H9 (cell line): ENCODE data around the gene TCEAL9. TPM values are rescaled to one million over a fixed set of nuclear protein-coding genes. Genes with fewer than 3 reads are reported as not detected.

Source experiments
- DNase-seq: peaks from one replicate; pipeline ENCODE4 v3.0.0-alpha.2; 2017
- H2AFZ ChIP-seq: one replicate; pipeline ENCODE4 v1.6.1; 2013; ENCODE audit warnings: mild to moderate bottlenecking, low read length, control low read depth, moderate library complexity
- H2AK5ac ChIP-seq: 2 replicates; pipeline ENCODE4 v1.6.1; 2013; ENCODE audit warnings: low read length, control low read depth, mixed read lengths; ENCODE audit not compliant: insufficient read length
- H2BK120ac ChIP-seq: one replicate; pipeline ENCODE4 v1.6.1; 2013; ENCODE audit warnings: low read depth, mild to moderate bottlenecking, low read length, control low read depth, inconsistent platforms; ENCODE audit not compliant: poor library complexity, severe bottlenecking
- H2BK12ac ChIP-seq: 2 replicates; pipeline ENCODE4 v1.6.1; 2013; ENCODE audit warnings: low read length, control low read depth, mixed read lengths, low read depth; ENCODE audit not compliant: insufficient read length
- H2BK15ac ChIP-seq: 2 replicates; pipeline ENCODE4 v1.6.1; 2013; ENCODE audit warnings: low read depth, low read length, control low read depth
- H2BK20ac ChIP-seq: one replicate; pipeline ENCODE4 v1.6.1; 2013; ENCODE audit warnings: low read depth, mild to moderate bottlenecking, low read length, control low read depth, inconsistent platforms; ENCODE audit not compliant: poor library complexity, severe bottlenecking
- H2BK5ac ChIP-seq: 2 replicates; pipeline ENCODE4 v1.6.1; 2013; ENCODE audit warnings: low read length, control low read depth, mixed read lengths; ENCODE audit not compliant: insufficient read length
- H3K14ac ChIP-seq: 2 replicates; pipeline ENCODE4 v1.6.1; 2013; ENCODE audit warnings: low read length, control low read depth; ENCODE audit not compliant: insufficient read depth
- H3K18ac ChIP-seq: 2 replicates; pipeline ENCODE4 v1.6.1; 2013; ENCODE audit warnings: low read depth, mild to moderate bottlenecking, mixed read lengths, low read length, control low read depth; ENCODE audit not compliant: insufficient read length
- H3K23ac ChIP-seq: 2 replicates; pipeline ENCODE4 v1.6.1; 2013; ENCODE audit warnings: low read length, control low read depth, mixed read lengths, low read depth; ENCODE audit not compliant: insufficient read length
- H3K23me2 ChIP-seq: 2 replicates; pipeline ENCODE4 v1.6.1; 2013; ENCODE audit warnings: low read depth, mild to moderate bottlenecking, mixed read lengths, low read length, control low read depth; ENCODE audit not compliant: insufficient read length, poor library complexity, severe bottlenecking
- H3K27ac ChIP-seq: 2 replicates; pipeline ENCODE4 v1.5.1; 2013; ENCODE audit warnings: low read length, control low read depth, mixed read lengths, low read depth; ENCODE audit not compliant: insufficient read length
- H3K27me3 ChIP-seq: 2 replicates; pipeline ENCODE4 v1.6.1; 2013; ENCODE audit warnings: low read length, control low read depth, inconsistent platforms; ENCODE audit not compliant: insufficient read depth
- H3K4ac ChIP-seq: 2 replicates; pipeline ENCODE4 v1.6.1; 2013; ENCODE audit warnings: low read depth, mild to moderate bottlenecking, control low read depth, inconsistent platforms, low read length, moderate library complexity
- H3K4me1 ChIP-seq: 2 replicates; pipeline ENCODE4 v1.6.1; 2013; ENCODE audit warnings: low read length, control low read depth, inconsistent platforms; ENCODE audit not compliant: insufficient read depth
- H3K4me2 ChIP-seq: 2 replicates; pipeline ENCODE4 v1.6.1; 2013; ENCODE audit warnings: low read length, control low read depth, mixed read lengths; ENCODE audit not compliant: insufficient read length, insufficient read depth
- H3K56ac ChIP-seq: 2 replicates; pipeline ENCODE4 v1.6.1; 2013; ENCODE audit warnings: low read depth, mild to moderate bottlenecking, mixed read lengths, low read length, control low read depth; ENCODE audit not compliant: insufficient read length
- H3K79me1 ChIP-seq: 2 replicates; pipeline ENCODE4 v1.6.1; 2013; ENCODE audit warnings: low read depth, mild to moderate bottlenecking, moderate library complexity, low read length, control low read depth, inconsistent platforms; ENCODE audit not compliant: insufficient read depth, poor library complexity, severe bottlenecking
- H3K79me2 ChIP-seq: 2 replicates; pipeline ENCODE4 v1.6.1; 2013; ENCODE audit warnings: low read length, control low read depth, inconsistent platforms; ENCODE audit not compliant: insufficient read depth
- H3K9ac ChIP-seq: 2 replicates; pipeline ENCODE4 v1.6.1; 2013; ENCODE audit warnings: low read length, control low read depth, mixed read lengths; ENCODE audit not compliant: insufficient read length; ENCODE audit errors: extremely low read depth
- H3K9me3 ChIP-seq: one replicate; pipeline ENCODE4 v1.6.1; 2013; ENCODE audit warnings: low read depth, low read length, inconsistent platforms; ENCODE audit not compliant: control insufficient read depth
- H3T11ph ChIP-seq: one replicate; pipeline ENCODE4 v1.6.1; 2013; ENCODE audit warnings: mild to moderate bottlenecking, low read length, control low read depth, inconsistent platforms
- H4K20me1 ChIP-seq: one replicate; pipeline ENCODE4 v1.6.1; 2013; ENCODE audit not compliant: control insufficient read depth, insufficient read length, insufficient read depth
- H4K5ac ChIP-seq: 2 replicates; pipeline ENCODE4 v1.6.1; 2013; ENCODE audit warnings: low read depth, mild to moderate bottlenecking, mixed read lengths, low read length, control low read depth; ENCODE audit not compliant: insufficient read length
- H4K8ac ChIP-seq: replicated peaks from 2 replicates; pipeline ENCODE4 v1.6.1; 2013; ENCODE audit warnings: low read length, control low read depth, mixed read lengths, low read depth; ENCODE audit not compliant: insufficient read length
- H4K91ac ChIP-seq: 2 replicates; pipeline ENCODE4 v1.6.1; 2013; ENCODE audit warnings: low read depth, mild to moderate bottlenecking, moderate library complexity, mixed read lengths, low read length, control low read depth; ENCODE audit not compliant: insufficient read length
- H3K27ac Mint-ChIP-seq, 3 experiments: 2 replicates in 2 of 3; 3 replicates in 1 of 3; pipeline ENCODE4 v1.8.0; 2020 to 2021; ENCODE audit warnings: mixed read lengths in 3 of 3, mild to moderate bottlenecking in 1 of 3, moderate library complexity in 1 of 3
- H3K27me3 Mint-ChIP-seq: 2 replicates; pipeline ENCODE4 v1.8.0; 2021; ENCODE audit warnings: low read depth, mild to moderate bottlenecking, moderate library complexity, mixed read lengths
- H3K36me3 Mint-ChIP-seq, 3 experiments: 2 replicates in 2 of 3; 3 replicates in 1 of 3; pipeline ENCODE4 v1.8.0; 2020 to 2021; ENCODE audit warnings: low read depth in 3 of 3, mixed read lengths in 3 of 3; ENCODE audit not compliant: insufficient read depth in 1 of 3
- H3K4me1 Mint-ChIP-seq, 2 experiments: 2 replicates each; pipeline ENCODE4 v1.8.0; 2020; ENCODE audit warnings: mixed read lengths in 2 of 2
- H3K4me3 Mint-ChIP-seq, 2 experiments: 2 replicates in 1 of 2; 3 replicates in 1 of 2; pipeline ENCODE4 v1.8.0; 2020 to 2021; ENCODE audit warnings: mild to moderate bottlenecking in 2 of 2, mixed read lengths in 2 of 2, moderate library complexity in 1 of 2
- H3K9me3 Mint-ChIP-seq, 2 experiments: 2 replicates in 1 of 2; 3 replicates in 1 of 2; pipeline ENCODE4 v1.8.0; 2020; ENCODE audit warnings: mild to moderate bottlenecking in 2 of 2, mixed read lengths in 2 of 2, moderate library complexity in 1 of 2
- WGBS: extraction: QIAGEN DNeasy Blood & Tissue Kit; methylation state at CpG from one replicate; pipeline ENCODE4 v1.1.7; 2013; ENCODE audit warnings: missing lambda C conversion rate, low lambda C conversion rate, mixed read lengths; ENCODE audit not compliant: insufficient read length; ENCODE audit errors: extremely low coverage; 5-methylcytosine and 5-hydroxymethylcytosine counted together
- total RNA-seq: library from RNA; stranded (reverse); gene quantifications from 2 replicates; pipeline ENCODE4 v1.2.1, GENCODE V29; 2021
- TF ChIP-seq, protein P1 (sequence below): fragments of 200-600 bp; sonication (generic); conservative IDR thresholded peaks from 3 replicates; pipeline ENCODE4 v1.8.0; 2021; ENCODE audit warnings: antibody characterized with exemption, mild to moderate bottlenecking

The TCEAL9 gene
- total RNA-seq, 1 experiment from 2014 or later: 30.5 TPM

- Mint-ChIP-seq H3K36me3 (no peaks in the 10 kb centered on the region), H3K9me3 (peaks cover 0 to 66% of the 10 kb centered on the region in 2 experiments; a peak in 4 of 5 replicates), H3K4me3 (no peak overlapping the region), H3K4me1 (peaks cover 4 to 9% of the 10 kb centered on the region in 2 experiments), H3K27ac (no peak overlapping the region), H3K27me3 (peaks cover 5% of the 10 kb centered on the region; the same call in 1 of the 2 replicates)
- no peak overlapping the region for H3K27ac ChIP-seq
- no peak overlapping the region for H3K9ac ChIP-seq
- no peak overlapping the region for H2BK5ac ChIP-seq
- TF ChIP-seq, protein P1, sequence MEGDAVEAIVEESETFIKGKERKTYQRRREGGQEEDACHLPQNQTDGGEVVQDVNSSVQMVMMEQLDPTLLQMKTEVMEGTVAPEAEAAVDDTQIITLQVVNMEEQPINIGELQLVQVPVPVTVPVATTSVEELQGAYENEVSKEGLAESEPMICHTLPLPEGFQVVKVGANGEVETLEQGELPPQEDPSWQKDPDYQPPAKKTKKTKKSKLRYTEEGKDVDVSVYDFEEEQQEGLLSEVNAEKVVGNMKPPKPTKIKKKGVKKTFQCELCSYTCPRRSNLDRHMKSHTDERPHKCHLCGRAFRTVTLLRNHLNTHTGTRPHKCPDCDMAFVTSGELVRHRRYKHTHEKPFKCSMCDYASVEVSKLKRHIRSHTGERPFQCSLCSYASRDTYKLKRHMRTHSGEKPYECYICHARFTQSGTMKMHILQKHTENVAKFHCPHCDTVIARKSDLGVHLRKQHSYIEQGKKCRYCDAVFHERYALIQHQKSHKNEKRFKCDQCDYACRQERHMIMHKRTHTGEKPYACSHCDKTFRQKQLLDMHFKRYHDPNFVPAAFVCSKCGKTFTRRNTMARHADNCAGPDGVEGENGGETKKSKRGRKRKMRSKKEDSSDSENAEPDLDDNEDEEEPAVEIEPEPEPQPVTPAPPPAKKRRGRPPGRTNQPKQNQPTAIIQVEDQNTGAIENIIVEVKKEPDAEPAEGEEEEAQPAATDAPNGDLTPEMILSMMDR: no peak
- H2AK5ac ChIP-seq: no peak overlapping the region
- H3K14ac ChIP-seq: no peak overlapping the region
- H3K79me1 ChIP-seq: no peaks in the 10 kb centered on the region
- H2BK20ac ChIP-seq: no peak overlapping the region
- no CpG with 5 or more reads among the region's 1 CpG for WGBS
- no peak overlapping the region for H3K56ac ChIP-seq
- no peak overlapping the region for H2BK15ac ChIP-seq
- no peaks in the 10 kb centered on the region for H3K79me2 ChIP-seq
- no peak overlapping the region for H2BK120ac ChIP-seq
- no peaks in the 10 kb centered on the region for H3K23me2 ChIP-seq
- H4K91ac ChIP-seq: no peak overlapping the region
- H3K9me3 ChIP-seq: no peaks in the 10 kb centered on the region
- no peak overlapping the region for H2BK12ac ChIP-seq
- no peak for DNase-seq
- H3K4ac ChIP-seq: no peak overlapping the region
- H4K20me1 ChIP-seq: no peaks in the 10 kb centered on the region
- H4K8ac ChIP-seq: no peak overlapping the region
- no peak overlapping the region for H3K23ac ChIP-seq
- H3K27me3 ChIP-seq: no peaks in the 10 kb centered on the region
- no peak overlapping the region for H3T11ph ChIP-seq
- H4K5ac ChIP-seq: no peak overlapping the region
- no peak overlapping the region for H2AFZ ChIP-seq
- H3K4me1 ChIP-seq: no peaks in the 10 kb centered on the region
- H3K4me2 ChIP-seq: no peak overlapping the region
- H3K18ac ChIP-seq: no peak overlapping the region
Measured at GRCh38 chrX:103400931-103401330, 44.6 kb downstream of the TCEAL9 start.
